ENCODE results near the gene SLC29A2.

The SLC29A2 gene

GRCh38 chr11:66371627-66372415, at the start of gene SLC29A2:
SLC29A2 (minus strand) TSS chr11:66371760; CDS start chr11:66371591, 169 bp downstream.
- peak; percentile 72 for DNase-seq (ENCODE audit: low read depth)

GRCh38 chr11:66420671-66421476, 49.3 kb upstream of the SLC29A2 start, which contains the start of gene NPAS4:
NPAS4 (plus strand) TSS chr11:66421035; CDS start chr11:66421180, 145 bp downstream.
- no peak for DNase-seq (ENCODE audit: low read depth)

- DNase-seq (ENCODE audit: low read depth) = no peak
These were observed 48.3 kb upstream of the SLC29A2 start for GRCh38 chr11:66419825-66420224.

- DNase-seq (ENCODE audit: low read depth) = no peak
These were observed 47.4 kb upstream of the SLC29A2 start for GRCh38 chr11:66418986-66419308.

GRCh38 chr11:66418168-66418985, 46.8 kb upstream of the SLC29A2 start:
- peak; percentile 39 for DNase-seq (ENCODE audit: low read depth)

- DNase-seq (ENCODE audit: low read depth) = no peak
These were observed 45.4 kb upstream of the SLC29A2 start for GRCh38 chr11:66417000-66417399.

- DNase-seq (ENCODE audit: low read depth) = no peak
These were observed 43.9 kb upstream of the SLC29A2 start for GRCh38 chr11:66415423-66415822.

- DNase-seq (ENCODE audit: low read depth) = no peak
These were observed 42.8 kb upstream of the SLC29A2 start for GRCh38 chr11:66414120-66414934.

- DNase-seq (ENCODE audit: low read depth) = no peak
These were observed 41.6 kb upstream of the SLC29A2 start for GRCh38 chr11:66413167-66413566.

- no peak for DNase-seq (ENCODE audit: low read depth)
These were observed 40.5 kb upstream of the SLC29A2 start for GRCh38 chr11:66412110-66412509.

- no peak for DNase-seq (ENCODE audit: low read depth)
These were observed 39.8 kb upstream of the SLC29A2 start for GRCh38 chr11:66411323-66411722.

GRCh38 chr11:66410191-66410590, 38.6 kb upstream of the SLC29A2 start:
- no peak for DNase-seq (ENCODE audit: low read depth)

- DNase-seq (ENCODE audit: low read depth) = no peak
These were observed 37.7 kb upstream of the SLC29A2 start for GRCh38 chr11:66409226-66409625.

GRCh38 chr11:66408488-66409214, 37.1 kb upstream of the SLC29A2 start:
- DNase-seq (ENCODE audit: low read depth) = peak; percentile 80

GRCh38 chr11:66407651-66408050, 36.1 kb upstream of the SLC29A2 start:
- DNase-seq (ENCODE audit: low read depth) = no peak

GRCh38 chr11:66393954-66394353, 22.4 kb upstream of the SLC29A2 start:
- no peak for DNase-seq (ENCODE audit: low read depth)

GRCh38 chr11:66391322-66391721, 19.8 kb upstream of the SLC29A2 start:
- no peak for DNase-seq (ENCODE audit: low read depth)

GRCh38 chr11:66388780-66389386, 17.3 kb upstream of the SLC29A2 start:
- DNase-seq (ENCODE audit: low read depth) = peak; percentile 33

- peak; percentile 61 for DNase-seq (ENCODE audit: low read depth)
These were observed 14.9 kb upstream of the SLC29A2 start for GRCh38 chr11:66386171-66387069.

Measured in stimulated activated CD8-positive, alpha-beta memory T cell treated with anti-CD3 and anti-CD28 coated beads, Interleukin-12 subunit alpha, Interleukin-12 subunit beta, amount 100 ng/mL, for 4 hours (primary cell).